AG04449 (cell line): ENCODE data around the gene PLOD2.

Experiments used
- CTCF ChIA-PET: fragments of 350-600 bp; formaldehyde crosslinking; extraction: SDS; loops from one replicate; lab custom pipeline; 2021; ENCODE audit warnings: antibody characterized with exemption; lab: Yijun Ruan, JAX
- POLR2A ChIA-PET: fragments of 400-600, 350-600 bp; formaldehyde crosslinking; extraction: SDS; loops from one replicate; lab custom pipeline; 2020; ENCODE audit warnings: antibody characterized with exemption, inconsistent platforms; lab: Yijun Ruan, JAX
- DNase-seq: peaks from one replicate; pipeline ENCODE4 v3.0.0-alpha.2; 2010; ENCODE audit warnings: low read depth, low spot score
- H3K4me3 ChIP-seq: 2 replicates; pipeline ENCODE4 v1.5.1; 2011; ENCODE audit warnings: low read depth, mild to moderate bottlenecking, control low read depth, low read length
- CTCF ChIP-seq: IDR thresholded peaks from one replicate; pipeline ENCODE4 v1.5.1; 2011; ENCODE audit warnings: mild to moderate bottlenecking, moderate library complexity, low read length, control low read depth, inconsistent platforms; ENCODE audit not compliant: insufficient read depth; ENCODE audit errors: missing control alignments

Gene PLOD2

GRCh38 chr3:146065573-146066006 lies 95.4 kb downstream of the PLOD2 start:
- no peak overlapping the region for H3K4me3 ChIP-seq
- TF ChIP-seq CTCF: peak; percentile 36
- DNase-seq: no peak
- POLR2A ChIA-PET: interaction anchor here (0.6 to 1.2 kb wide), 3 partner anchors 95 to 120 kb away, joined by 3 to 5 read pairs (median 3); partner anchors contain the start of gene PLOD2
- CTCF ChIA-PET: interaction anchor here (0.9 to 9.4 kb wide), 28 partner anchors 8 to 512 kb away, joined by 3 to 203 read pairs (median 5); partner anchors contain the start of gene PLOD2

GRCh38 chr3:146058241-146058640 lies 102.7 kb downstream of the PLOD2 start:
- H3K4me3 ChIP-seq: no peak overlapping the region
- ChIA-PET POLR2A (no interaction called here), CTCF (interaction anchor here (9.4 kb wide), 1 partner anchor 131 kb away, joined by 203 read pairs; no protein-coding TSS in a partner anchor)
- no peak for TF ChIP-seq CTCF
- no peak for DNase-seq

- CTCF ChIA-PET: interaction anchor here (1.0 to 2.0 kb wide), 3 partner anchors 13 to 135 kb away, joined by 3 to 13 read pairs (median 4); no protein-coding TSS in a partner anchor
- POLR2A ChIA-PET: no interaction called here
- H3K4me3 ChIP-seq: no peak overlapping the region
- no peak for DNase-seq
- TF ChIP-seq CTCF: no peak
These were observed 108.1 kb downstream of the PLOD2 start for GRCh38 chr3:146052791-146053310.

GRCh38 chr3:146052056-146052790 lies 108.8 kb downstream of the PLOD2 start:
- POLR2A ChIA-PET: no interaction called here
- no peak for DNase-seq
- CTCF ChIA-PET: interaction anchor here (1.2 to 2.0 kb wide), 2 partner anchors 13 to 133 kb away, joined by 3 to 13 read pairs; no protein-coding TSS in a partner anchor
- TF ChIP-seq CTCF: no peak
- H3K4me3 ChIP-seq: no peak overlapping the region

- DNase-seq: no peak
- POLR2A ChIA-PET: no interaction called here
- CTCF ChIA-PET: no interaction called here
- H3K4me3 ChIP-seq: no peak overlapping the region
- TF ChIP-seq CTCF: no peak
These were observed 110.3 kb downstream of the PLOD2 start for GRCh38 chr3:146050691-146051090.

- DNase-seq: no peak
- H3K4me3 ChIP-seq: no peak overlapping the region
- no peak for TF ChIP-seq CTCF
- ChIA-PET POLR2A (no interaction called here), CTCF (interaction anchor here (1.6 kb wide), 1 partner anchor 18 kb away, joined by 4 read pairs; no protein-coding TSS in a partner anchor)
These were observed 113.5 kb downstream of the PLOD2 start for GRCh38 chr3:146047485-146047884.
